HG02678 (cell line): ENCODE measurements around the gene BZW2.

Experiments used
- ATAC-seq: cut with Tn5 transposase; IDR thresholded peaks from one replicate; pipeline ENCODE4 v1.9.1; 2021; ENCODE audit warnings: mild to moderate bottlenecking, moderate library complexity; ENCODE audit not compliant: unreplicated experiment

BZW2 gene

DNA sequence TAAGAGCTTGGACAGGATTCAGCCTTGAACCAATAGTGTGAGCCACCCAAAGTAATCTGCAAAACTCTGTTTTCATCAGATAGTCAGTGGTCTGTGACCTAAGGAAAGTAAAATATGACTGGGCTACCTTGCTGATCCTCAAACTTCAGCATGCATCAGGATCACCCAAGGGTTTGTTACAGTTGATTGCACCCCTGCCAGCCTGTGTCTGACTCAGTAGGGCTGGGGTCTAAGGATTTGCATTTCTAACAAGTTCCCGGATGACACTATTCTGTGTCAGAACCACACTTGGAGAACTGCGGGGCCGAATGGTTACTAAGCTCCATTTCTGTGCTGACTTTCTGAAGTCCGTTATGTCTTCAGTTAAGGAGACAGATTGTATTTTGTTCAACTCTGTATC lies 66.9 kb downstream of the BZW2 start:
- no peak for ATAC-seq

DNA sequence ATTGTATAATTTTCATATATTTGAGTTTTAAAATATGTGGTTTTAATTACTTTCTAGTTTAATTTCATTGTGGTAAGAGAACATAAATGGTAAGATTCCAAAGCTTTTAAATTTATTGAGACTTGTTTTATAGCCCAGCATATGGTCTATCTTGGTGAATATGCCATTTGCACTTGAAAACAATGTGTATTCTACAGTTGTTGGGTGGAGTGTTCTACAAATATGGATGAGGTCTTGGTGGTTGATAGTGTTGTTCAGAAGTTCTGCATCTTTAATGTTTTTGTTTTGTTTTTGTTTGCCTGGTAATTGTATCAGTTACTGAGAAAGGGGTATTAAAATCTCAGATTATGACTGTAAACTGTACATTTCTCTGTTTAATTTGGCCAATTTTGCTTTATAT lies 69.9 kb downstream of the BZW2 start:
- ATAC-seq = no peak

- ATAC-seq = no peak
Measured at GRCh38 chr7:16718111-16718656, 72.2 kb downstream of the BZW2 start.

GRCh38 chr7:16719699-16720098 lies 73.7 kb downstream of the BZW2 start:
- ATAC-seq = no peak

GRCh38 chr7:16721541-16721940 lies 75.6 kb downstream of the BZW2 start:
- no peak for ATAC-seq

- no peak for ATAC-seq
Measured at GRCh38 chr7:16724344-16724743, 78.4 kb downstream of the BZW2 start.

- no peak for ATAC-seq
Measured at GRCh38 chr7:16726189-16726588, 80.2 kb downstream of the BZW2 start.

GRCh38 chr7:16727736-16728135 lies 81.8 kb downstream of the BZW2 start:
- no peak for ATAC-seq

GRCh38 chr7:16728811-16729210 lies 82.8 kb downstream of the BZW2 start:
- ATAC-seq = no peak

- ATAC-seq = no peak
Measured at GRCh38 chr7:16729541-16729940, 83.6 kb downstream of the BZW2 start.

- ATAC-seq = no peak
Measured at GRCh38 chr7:16730937-16731336, 85.0 kb downstream of the BZW2 start.

- ATAC-seq = no peak
Measured at GRCh38 chr7:16732828-16733227, 86.8 kb downstream of the BZW2 start.

GRCh38 chr7:16734148-16734726 lies 88.3 kb downstream of the BZW2 start:
- ATAC-seq = no peak

DNA sequence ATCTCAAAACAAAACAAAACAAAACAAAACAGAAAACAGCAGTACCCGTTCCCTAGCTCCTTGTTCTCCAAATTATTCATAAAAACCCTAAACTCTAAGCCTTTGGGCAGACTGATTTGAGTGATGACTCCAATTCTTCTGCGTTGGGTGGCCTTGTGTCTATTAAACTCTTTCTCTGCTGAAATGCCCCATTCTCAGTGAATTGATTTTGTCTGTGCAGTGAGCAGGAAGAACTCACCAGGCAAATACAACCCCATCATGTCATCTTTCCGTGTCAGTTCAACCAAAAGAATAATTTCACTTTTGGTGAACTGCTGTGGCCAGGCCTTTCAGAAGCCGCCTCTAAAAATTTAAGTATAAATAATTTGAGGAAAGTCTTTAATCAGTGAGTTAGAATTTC lies 89.0 kb downstream of the BZW2 start:
- ATAC-seq = no peak

GRCh38 chr7:16738011-16738688 lies 92.2 kb downstream of the BZW2 start:
- ATAC-seq = no peak

DNA sequence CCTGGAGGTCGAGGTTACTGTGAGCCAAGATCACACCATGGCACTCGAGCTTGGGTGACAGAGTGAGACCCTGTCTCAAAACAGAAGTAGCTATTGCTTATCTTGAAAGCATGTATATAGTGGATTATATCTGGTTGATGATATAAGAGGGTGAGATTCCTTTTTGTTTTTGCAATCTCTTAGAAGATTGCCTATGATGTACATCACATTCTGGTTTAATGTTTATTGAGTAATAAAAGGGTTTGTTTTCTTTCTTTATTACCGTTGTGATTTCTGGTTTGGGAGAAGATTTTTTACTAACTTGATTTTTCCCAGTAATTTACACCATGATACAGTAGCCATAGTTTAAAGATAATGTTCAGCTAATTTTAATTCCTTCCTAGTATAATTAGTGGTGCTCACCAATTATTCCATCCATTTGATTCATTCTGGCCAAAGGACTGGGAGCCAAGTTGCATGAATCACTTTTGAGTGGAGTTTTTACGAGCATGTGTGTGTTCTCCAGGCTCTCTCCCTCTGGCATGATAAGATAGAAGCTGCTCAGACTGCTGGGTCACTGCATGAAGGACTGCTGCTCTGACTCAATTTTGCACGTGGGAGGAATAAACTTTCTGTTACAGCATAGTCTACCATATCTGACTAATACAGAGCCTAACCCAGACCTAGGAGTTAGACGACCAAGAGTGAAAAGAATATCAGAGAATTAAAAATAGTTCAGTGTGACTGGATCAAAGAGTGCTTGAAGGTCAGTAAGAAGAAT lies 94.1 kb downstream of the BZW2 start:
- no peak for ATAC-seq

DNA sequence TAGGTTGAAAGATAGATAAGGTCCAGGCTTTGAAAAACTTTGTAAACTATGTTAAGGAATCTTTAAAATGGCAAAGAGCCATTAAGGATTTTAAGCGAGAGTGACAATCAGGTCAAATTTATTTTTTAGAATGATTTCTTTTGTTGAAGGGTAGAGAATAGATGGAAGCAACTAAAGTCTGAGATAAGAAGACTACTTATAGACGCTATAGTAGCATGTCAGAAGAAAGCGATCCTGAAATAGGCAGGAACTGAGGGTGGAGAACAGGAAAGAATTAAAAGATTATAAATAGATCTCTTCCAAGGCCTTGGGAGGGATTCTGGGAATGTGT lies 94.6 kb downstream of the BZW2 start:
- ATAC-seq = no peak

- no peak for ATAC-seq
Measured at GRCh38 chr7:16740996-16741395, 95.0 kb downstream of the BZW2 start.

DNA sequence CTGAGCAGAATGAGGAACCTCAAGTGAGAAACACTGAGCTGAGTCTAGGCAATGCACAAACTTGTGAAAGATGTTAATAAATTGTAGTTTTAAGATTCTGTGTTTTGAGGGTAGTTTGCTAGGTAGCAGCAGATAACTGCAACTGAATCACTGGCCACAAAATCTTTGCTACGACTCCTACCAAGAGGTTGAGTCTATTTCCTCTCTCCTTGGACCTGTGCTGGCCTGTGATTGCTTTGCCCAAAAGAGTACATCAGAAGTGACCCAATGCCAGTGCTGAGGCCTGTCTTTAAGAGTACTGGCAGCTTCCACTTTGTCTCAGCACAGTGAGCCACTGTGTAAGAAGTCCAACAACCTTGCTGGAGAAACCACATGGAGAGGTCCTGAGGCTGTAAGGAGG lies 95.7 kb downstream of the BZW2 start:
- no peak for ATAC-seq

DNA sequence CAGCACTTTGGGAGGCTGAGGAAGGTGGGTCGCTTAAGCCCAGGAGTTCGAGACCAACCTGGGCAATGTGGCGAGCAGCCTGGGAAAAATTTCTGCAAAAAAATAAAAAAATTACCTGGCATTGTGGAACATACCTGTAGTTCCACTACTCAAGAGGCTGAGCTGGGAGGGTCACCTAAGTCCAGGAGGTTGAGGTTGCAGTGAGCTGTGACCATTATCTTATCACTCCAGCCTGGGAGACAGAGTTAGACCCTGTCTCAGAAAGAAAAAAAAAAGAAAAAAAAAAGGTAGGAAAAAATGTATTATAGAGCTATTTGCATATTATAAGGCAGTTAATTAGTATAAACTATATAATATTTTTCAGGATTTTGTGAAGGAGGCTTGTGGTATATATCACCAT lies 96.6 kb downstream of the BZW2 start:
- ATAC-seq = no peak

DNA sequence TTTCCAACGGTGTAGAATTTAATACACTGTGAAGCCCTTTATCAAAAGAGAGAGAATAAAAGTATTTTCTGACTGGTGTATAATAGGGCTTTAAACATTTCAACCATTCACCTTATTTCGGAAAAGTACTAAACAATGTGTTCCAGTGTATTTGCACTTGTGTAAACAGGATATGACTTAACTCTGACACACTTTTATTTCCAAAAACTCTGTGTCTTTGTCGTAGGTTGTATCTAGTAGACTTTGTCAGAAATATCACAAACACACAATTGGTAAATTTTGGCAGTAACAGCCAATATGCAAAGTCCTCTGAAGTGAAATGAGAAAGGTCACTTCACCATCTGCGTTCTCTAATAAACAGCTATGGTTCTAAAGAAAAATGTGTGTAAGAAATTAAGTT lies 97.3 kb downstream of the BZW2 start:
- no peak for ATAC-seq
